ENCODE measurements around the gene THRB.

THRB gene

GRCh38 chr3:24195504-24196230, 299.0 kb downstream of the THRB start:
- DNase-seq (ENCODE audit: extremely low read depth in 1 of 2, low read depth in 1 of 2), result no peak

DNA sequence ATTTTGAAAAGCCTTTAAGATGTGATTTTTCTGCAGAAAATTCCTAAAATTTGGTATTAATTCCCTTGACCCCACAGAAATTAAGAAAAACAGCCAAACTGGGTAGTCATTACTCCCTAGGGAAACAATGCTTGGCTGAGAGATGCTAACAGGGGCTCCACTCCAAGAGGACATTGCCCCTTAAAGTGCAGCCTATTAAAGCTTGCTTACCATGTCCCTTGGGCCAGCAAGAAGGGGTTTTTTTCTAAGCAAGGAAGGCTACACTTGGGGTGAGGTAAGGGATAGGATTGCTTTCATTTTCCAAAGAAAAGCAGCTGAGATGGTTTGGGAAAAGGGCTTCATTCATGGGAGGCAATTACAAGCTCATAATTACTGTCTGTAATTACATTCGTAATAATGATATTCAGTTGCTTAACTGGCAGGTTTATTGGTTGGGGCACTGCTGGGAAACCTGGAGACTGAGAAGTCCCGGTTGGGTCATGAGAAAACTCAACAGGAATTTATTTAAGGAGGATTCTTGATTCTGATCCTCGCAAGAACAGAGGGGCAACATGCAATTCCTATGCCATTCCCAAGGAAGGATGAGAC, 302.1 kb downstream of the THRB start:
- no peak for DNase-seq (ENCODE audit: extremely low read depth in 1 of 2, low read depth in 1 of 2)

DNA sequence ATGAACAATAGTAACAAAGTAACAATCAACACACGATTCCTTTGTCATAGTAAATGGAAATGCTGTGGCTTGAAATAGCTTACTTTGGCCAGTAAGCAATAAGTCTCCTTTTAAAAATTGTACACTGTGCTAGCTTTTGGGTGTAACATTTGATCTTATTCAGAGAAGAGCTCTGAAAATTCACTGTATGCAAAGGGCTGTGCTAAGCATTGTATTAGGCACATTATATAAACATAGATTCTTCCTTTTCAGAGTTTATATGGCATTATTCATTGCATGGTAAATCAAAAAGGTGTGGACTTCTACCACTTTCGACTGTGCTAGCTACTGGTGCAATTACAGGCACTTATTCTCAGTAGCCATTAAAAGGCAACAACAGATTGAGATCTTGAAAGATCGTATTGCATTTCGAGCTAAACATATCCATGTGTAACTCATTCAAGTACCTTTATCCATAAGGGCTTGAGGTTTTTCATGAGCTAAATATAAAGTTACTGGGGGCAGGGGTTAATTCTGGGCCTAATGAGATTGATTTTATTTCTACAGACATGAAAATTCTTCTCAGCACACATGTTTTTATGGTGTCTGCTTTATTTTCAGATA, 302.7 kb downstream of the THRB start:
- no peak for DNase-seq (ENCODE audit: extremely low read depth in 1 of 2, low read depth in 1 of 2)

DNA sequence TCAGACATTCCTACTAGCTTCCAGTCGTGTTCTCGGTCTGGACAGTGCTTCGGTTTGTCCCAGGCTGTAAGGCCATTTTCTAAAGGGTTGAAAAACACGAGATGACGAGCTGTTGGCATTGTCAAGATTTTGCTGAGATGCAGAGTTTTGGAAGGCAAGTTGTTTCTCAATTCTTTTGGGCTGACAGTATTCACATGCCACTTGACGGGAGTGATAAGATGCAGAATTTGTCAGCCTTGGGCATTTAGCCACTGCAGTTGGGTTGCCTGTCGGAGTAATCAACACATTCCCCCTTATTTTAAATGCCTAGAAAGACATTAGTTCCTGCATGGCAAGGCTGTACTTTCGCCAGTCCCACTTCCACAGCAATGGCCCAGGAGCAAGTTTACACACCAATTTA, 304.4 kb downstream of the THRB start:
- no peak for DNase-seq (ENCODE audit: extremely low read depth in 1 of 2, low read depth in 1 of 2)

- DNase-seq (ENCODE audit: extremely low read depth in 1 of 2, low read depth in 1 of 2), result no peak
Observed at GRCh38 chr3:24185738-24186384, 308.8 kb downstream of the THRB start.

- DNase-seq (ENCODE audit: extremely low read depth in 1 of 2, low read depth in 1 of 2), result no peak
Observed at GRCh38 chr3:24184528-24185176, 310.0 kb downstream of the THRB start.

DNA sequence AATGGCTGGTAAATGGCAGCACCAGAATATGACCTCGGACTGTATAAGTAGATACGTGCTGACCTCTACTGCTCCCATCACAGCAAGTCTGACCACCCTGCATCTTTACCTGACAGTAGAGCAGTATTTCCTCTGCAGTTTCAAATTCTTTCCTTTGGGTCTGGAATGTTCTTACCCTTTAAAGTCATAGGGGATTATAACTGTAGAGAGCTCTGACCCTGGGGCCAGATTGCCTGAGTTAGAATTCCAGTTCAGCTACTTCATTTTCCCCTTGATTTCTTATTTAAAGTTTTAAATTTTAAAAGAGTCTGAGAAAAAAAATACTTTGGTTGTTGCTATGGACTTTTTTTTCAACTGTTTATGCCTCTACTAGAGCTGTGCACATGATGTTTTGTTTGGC, 311.9 kb downstream of the THRB start:
- no peak for DNase-seq (ENCODE audit: extremely low read depth in 1 of 2, low read depth in 1 of 2)

DNA sequence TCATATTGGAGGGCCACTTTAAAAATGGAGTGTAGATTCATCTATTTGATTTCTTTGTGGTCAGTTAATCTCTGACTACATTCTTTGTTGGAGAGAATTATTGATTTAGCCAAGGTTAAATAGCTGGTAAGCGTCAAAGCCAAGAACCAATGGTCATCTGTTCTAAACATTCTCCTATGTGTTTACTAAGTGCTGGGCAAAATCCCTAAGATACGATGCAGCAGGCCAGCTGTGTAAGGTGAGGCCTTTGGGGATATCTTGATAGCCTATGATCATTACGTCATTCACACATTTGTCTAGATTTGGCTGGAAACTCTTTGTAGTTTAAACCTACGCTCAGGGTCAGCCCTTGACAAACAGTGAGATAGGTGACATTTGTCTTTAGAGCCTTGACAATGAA, 313.4 kb downstream of the THRB start:
- DNase-seq (ENCODE audit: extremely low read depth in 1 of 2, low read depth in 1 of 2), result no peak

DNA sequence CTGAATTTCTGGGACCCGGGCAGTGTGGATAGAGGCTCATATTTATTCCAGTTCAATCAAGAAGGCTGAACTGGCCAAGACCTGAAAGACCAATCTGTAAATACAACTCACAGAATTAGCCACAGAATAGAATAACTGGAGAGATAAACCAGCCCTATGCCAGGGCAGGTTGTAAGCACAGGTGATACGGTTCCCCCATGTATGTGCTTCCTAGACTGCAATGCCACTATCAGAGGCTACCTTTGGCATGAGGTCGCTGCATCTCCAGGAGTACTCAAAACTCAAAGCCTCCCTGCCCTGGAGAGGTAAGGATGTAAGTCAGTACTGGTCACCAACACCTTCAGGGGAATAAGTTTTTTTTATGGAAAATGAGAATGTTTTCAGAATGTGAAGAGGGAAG, 314.0 kb downstream of the THRB start:
- no peak for DNase-seq (ENCODE audit: extremely low read depth in 1 of 2, low read depth in 1 of 2)

- DNase-seq (ENCODE audit: extremely low read depth in 1 of 2, low read depth in 1 of 2), result no peak
Observed at GRCh38 chr3:24177201-24177600, 317.4 kb downstream of the THRB start.

DNA sequence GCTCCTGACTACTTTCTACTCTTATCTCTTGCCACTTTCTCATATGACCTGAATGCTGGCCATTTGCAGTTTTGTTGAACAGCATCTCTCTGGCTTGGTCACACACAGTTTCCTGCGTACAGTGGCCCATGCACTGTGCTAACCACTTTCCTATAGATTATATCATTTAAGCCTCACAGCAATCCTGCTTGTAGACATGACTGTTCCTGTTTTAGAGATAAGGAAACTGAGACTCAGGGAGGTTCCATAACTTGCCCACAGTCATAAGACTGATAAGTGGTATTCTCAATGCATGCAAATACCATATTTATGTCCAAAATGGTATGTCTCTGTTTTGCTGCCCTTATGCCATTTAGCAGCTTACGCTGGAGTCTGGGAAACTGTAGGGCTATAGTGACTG, 320.0 kb downstream of the THRB start:
- DNase-seq (ENCODE audit: extremely low read depth in 1 of 2, low read depth in 1 of 2), result no peak

DNA sequence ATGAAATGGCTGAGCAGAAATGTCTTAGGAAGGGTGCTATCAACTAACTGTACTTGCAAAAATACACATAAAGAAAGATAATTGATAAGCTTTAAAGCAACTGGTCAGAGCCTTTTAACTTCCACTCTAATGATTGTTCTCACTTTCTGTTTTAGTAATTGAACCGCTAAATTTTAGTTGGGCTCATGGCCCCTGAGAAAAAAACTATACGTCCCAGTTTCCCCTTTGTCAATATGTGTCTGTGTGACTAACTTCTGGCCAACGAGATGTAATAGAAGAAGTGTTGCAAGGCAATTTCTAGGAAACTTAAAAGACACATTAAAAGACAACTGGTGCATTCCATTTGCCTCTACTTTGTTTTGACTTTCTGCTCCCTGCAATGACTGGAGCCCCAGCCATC, 325.7 kb downstream of the THRB start:
- DNase-seq (ENCODE audit: extremely low read depth in 1 of 2, low read depth in 1 of 2), result no peak

GRCh38 chr3:24167429-24167828, 327.2 kb downstream of the THRB start:
- DNase-seq (ENCODE audit: extremely low read depth in 1 of 2, low read depth in 1 of 2), result no peak

- no peak for DNase-seq (ENCODE audit: extremely low read depth in 1 of 2, low read depth in 1 of 2)
Observed at GRCh38 chr3:24166515-24166914, 328.1 kb downstream of the THRB start.

- no peak for DNase-seq (ENCODE audit: extremely low read depth in 1 of 2, low read depth in 1 of 2)
Observed at GRCh38 chr3:24165603-24165982, 329.1 kb downstream of the THRB start.

GRCh38 chr3:24164967-24165602, 329.6 kb downstream of the THRB start:
- no peak for DNase-seq (ENCODE audit: extremely low read depth in 1 of 2, low read depth in 1 of 2)

DNA sequence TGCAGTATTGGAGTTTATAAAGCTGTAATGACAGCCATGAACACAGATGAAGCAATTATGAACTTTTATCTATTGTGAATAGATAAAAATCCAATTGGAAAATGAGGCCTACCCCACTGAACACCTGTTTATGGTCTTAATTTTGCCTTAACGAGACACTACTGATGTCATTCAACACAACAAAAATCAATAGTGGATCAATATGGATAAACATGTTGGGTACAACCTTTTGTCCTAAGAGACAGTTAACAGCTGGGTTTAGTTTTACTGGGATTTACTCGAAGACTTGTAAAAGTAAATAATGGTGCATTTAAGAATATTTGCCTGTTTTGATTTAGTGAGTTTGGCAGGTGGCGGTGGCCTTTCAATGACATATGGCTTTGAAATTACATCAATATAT, 331.7 kb downstream of the THRB start:
- DNase-seq (ENCODE audit: extremely low read depth in 1 of 2, low read depth in 1 of 2), result no peak

DNA sequence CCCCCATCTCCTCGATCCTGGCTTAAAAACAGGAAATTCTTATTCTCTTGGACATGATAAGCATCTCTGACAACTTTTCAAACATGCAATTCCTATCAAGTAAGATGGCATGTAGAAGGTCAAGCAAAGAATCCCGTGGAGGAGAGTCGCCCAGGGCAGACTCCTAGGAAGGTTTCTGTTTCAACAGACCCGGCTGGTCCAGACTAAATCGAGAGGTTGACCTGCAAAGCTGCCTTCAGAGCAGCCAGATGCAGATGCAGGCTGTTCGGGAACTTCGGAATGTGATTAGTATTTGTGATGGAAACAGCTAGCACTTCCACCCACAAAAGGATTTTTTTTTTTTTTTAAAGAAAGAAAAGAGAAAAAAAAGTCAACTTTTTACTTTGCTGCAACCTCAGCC, 332.8 kb downstream of the THRB start:
- no peak for DNase-seq (ENCODE audit: extremely low read depth in 1 of 2, low read depth in 1 of 2)

- no peak for DNase-seq (ENCODE audit: extremely low read depth in 1 of 2, low read depth in 1 of 2)
Observed at GRCh38 chr3:24160424-24161095, 334.1 kb downstream of the THRB start.

GRCh38 chr3:24158761-24159454, 335.7 kb downstream of the THRB start:
- DNase-seq (ENCODE audit: extremely low read depth in 1 of 2, low read depth in 1 of 2), result no peak
